SK-N-SH treated with all-trans-retinoic acid at 6 μM for 48 hours (cell line): ENCODE data around the gene GSE1.

ENCODE experiments used
- ATAC-seq: fragments of 200-7000 bp; cut with Tn5 transposase; 3 replicates; pipeline ENCODE4 v1.9.1; 2020; ENCODE audit warnings: mild to moderate bottlenecking, moderate library complexity
- ARNTL ChIP-seq: fragments of 450-650 bp; formaldehyde crosslinking; IDR thresholded peaks from 2 replicates; pipeline ENCODE4 v1.5.0; 2020; ENCODE audit warnings: low read depth, mild to moderate bottlenecking, moderate library complexity, borderline replicate concordance
- BACH2 ChIP-seq: fragments of 250-450 bp; sonication (Bioruptor Pico); IDR thresholded peaks from 2 replicates; pipeline ENCODE4 v1.9.0; 2021; ENCODE audit warnings: mild to moderate bottlenecking, borderline replicate concordance
- CREB5 ChIP-seq: fragments of 250-450 bp; sonication (Bioruptor Pico); IDR thresholded peaks from 2 replicates; pipeline ENCODE4 v1.5.1; 2020; ENCODE audit warnings: low read depth, mild to moderate bottlenecking, moderate library complexity
- CSDC2 ChIP-seq: fragments of 250-450 bp; sonication (Bioruptor Pico); IDR thresholded peaks from 2 replicates; pipeline ENCODE4 v1.5.0; 2020; ENCODE audit warnings: mild to moderate bottlenecking, moderate library complexity
- CSRNP3 ChIP-seq: fragments of 250-450 bp; sonication (Bioruptor Pico); IDR thresholded peaks from 2 replicates; pipeline ENCODE4 v1.5.1; 2021; ENCODE audit warnings: mild to moderate bottlenecking, moderate library complexity
- ESRRG ChIP-seq: fragments of 250-450 bp; sonication (Bioruptor Pico); IDR thresholded peaks from 2 replicates; pipeline ENCODE4 v1.6.1; 2021; ENCODE audit warnings: mild to moderate bottlenecking
- GLIS3 ChIP-seq: fragments of 250-450 bp; sonication (Bioruptor Pico); IDR thresholded peaks from 2 replicates; pipeline ENCODE4 v1.5.0; 2020; ENCODE audit warnings: mild to moderate bottlenecking, moderate library complexity
- ISL1 ChIP-seq: fragments of 250-450 bp; sonication (Bioruptor Pico); IDR thresholded peaks from 2 replicates; pipeline ENCODE4 v2.1.2; 2022; ENCODE audit warnings: mild to moderate bottlenecking, moderate library complexity
- OSR1 ChIP-seq: fragments of 250-450 bp; sonication (Bioruptor Pico); IDR thresholded peaks from 2 replicates; pipeline ENCODE4 v1.8.0; 2022; ENCODE audit warnings: moderate library complexity, mild to moderate bottlenecking, inconsistent platforms
- PATZ1 ChIP-seq: fragments of 250-450 bp; sonication (Bioruptor Pico); IDR thresholded peaks from 2 replicates; pipeline ENCODE4 v1.8.0; 2020; ENCODE audit warnings: mild to moderate bottlenecking, moderate library complexity, borderline replicate concordance
- POU6F1 ChIP-seq: fragments of 250-450 bp; sonication (Bioruptor Pico); IDR thresholded peaks from 2 replicates; pipeline ENCODE4 v1.8.0; 2021; ENCODE audit warnings: low read depth, mild to moderate bottlenecking, moderate library complexity, borderline replicate concordance
- PPARA ChIP-seq: fragments of 250-450 bp; sonication (Bioruptor Pico); IDR thresholded peaks from 2 replicates; pipeline ENCODE4 v1.5.0; 2020; ENCODE audit warnings: mild to moderate bottlenecking, borderline replicate concordance
- RARB ChIP-seq: fragments of 250-450 bp; sonication (Bioruptor Pico); IDR thresholded peaks from 2 replicates; pipeline ENCODE4 v1.8.0; 2021; ENCODE audit warnings: mild to moderate bottlenecking, moderate library complexity
- SNAI2 ChIP-seq: fragments of 250-450 bp; sonication (Bioruptor Pico); IDR thresholded peaks from 2 replicates; pipeline ENCODE4 v1.5.0; 2020; ENCODE audit warnings: mild to moderate bottlenecking, moderate library complexity
- TOX ChIP-seq: fragments of 250-450 bp; sonication (Bioruptor Pico); IDR thresholded peaks from 2 replicates; pipeline ENCODE4 v1.8.0; 2021; ENCODE audit warnings: mild to moderate bottlenecking, moderate library complexity, borderline replicate concordance
- TSHZ2 ChIP-seq: fragments of 250-450 bp; sonication (Bioruptor Pico); IDR thresholded peaks from 2 replicates; pipeline ENCODE4 v1.5.0; 2020; ENCODE audit warnings: mild to moderate bottlenecking, moderate library complexity
- ZC3H10 ChIP-seq: fragments of 250-450 bp; sonication (Bioruptor Pico); IDR thresholded peaks from 2 replicates; pipeline ENCODE4 v1.5.1; 2021; ENCODE audit warnings: mild to moderate bottlenecking, moderate library complexity
- ZFP3 ChIP-seq: fragments of 250-450 bp; sonication (Bioruptor Pico); IDR thresholded peaks from 2 replicates; pipeline ENCODE4 v1.5.0; 2020; ENCODE audit warnings: mild to moderate bottlenecking, moderate library complexity
- ZFP30 ChIP-seq: fragments of 450-650 bp; formaldehyde crosslinking; IDR thresholded peaks from 2 replicates; pipeline ENCODE4 v1.5.0; 2022; ENCODE audit warnings: mild to moderate bottlenecking, moderate library complexity
- ZNF565 ChIP-seq: fragments of 450-650 bp; formaldehyde crosslinking; conservative IDR thresholded peaks from 2 replicates; pipeline ENCODE4 v1.5.0; 2020; ENCODE audit warnings: low read depth, mild to moderate bottlenecking, moderate library complexity

The GSE1 gene

GRCh38 chr16:85635545-85636140, 22.5 kb downstream of the GSE1 start (continued):
- TF ChIP-seq GLIS3 (CRISPR knock-in tag): no peak

GRCh38 chr16:85636234-85636812, 23.2 kb downstream of the GSE1 start:
- ATAC-seq: no peak
- TF ChIP-seq PATZ1 (no peak), CSDC2 (no peak), CSRNP3 (CRISPR knock-in tag) (no peak), TSHZ2 (CRISPR knock-in tag) (no peak), TOX (CRISPR knock-in tag) (no peak), RARB (CRISPR knock-in tag) (no peak), BACH2 (CRISPR knock-in tag) (no peak), PPARA (CRISPR knock-in tag) (no peak), CREB5 (no peak), ISL1 (no peak), ZNF565 (CRISPR knock-in tag) (no peak), OSR1 (CRISPR knock-in tag) (no peak), POU6F1 (no peak), ZFP3 (CRISPR knock-in tag) (no peak), ARNTL (no peak), GLIS3 (CRISPR knock-in tag) (no peak), ESRRG (no peak)

GRCh38 chr16:85637061-85637807, 24.1 kb downstream of the GSE1 start:
- ATAC-seq: no peak
- TF ChIP-seq TSHZ2 (CRISPR knock-in tag) (no peak), TOX (CRISPR knock-in tag) (no peak), ZC3H10 (CRISPR knock-in tag) (no peak), ARNTL (no peak), ZFP30 (CRISPR knock-in tag) (no peak), CSDC2 (no peak), SNAI2 (CRISPR knock-in tag) (no peak), POU6F1 (no peak), PATZ1 (no peak), GLIS3 (CRISPR knock-in tag) (no peak), BACH2 (CRISPR knock-in tag) (no peak), ESRRG (no peak), RARB (CRISPR knock-in tag) (no peak)
